ENCODE measurements around the gene TGFB1. TPM values are rescaled to one million over a fixed set of nuclear protein-coding genes. Genes with fewer than 3 reads are reported as not detected.
A peak's percentile ranks its signal among the peaks of the same experiment; 100 is the strongest.
"Not testable (repeated sequence)": the region's sequence is repeated elsewhere in the genome, so short reads cannot be mapped to it uniquely, and the experiment has no call there.

The TGFB1 gene
- total RNA-seq, 1 donor from 2014 or later = 12.3 TPM

DNA sequence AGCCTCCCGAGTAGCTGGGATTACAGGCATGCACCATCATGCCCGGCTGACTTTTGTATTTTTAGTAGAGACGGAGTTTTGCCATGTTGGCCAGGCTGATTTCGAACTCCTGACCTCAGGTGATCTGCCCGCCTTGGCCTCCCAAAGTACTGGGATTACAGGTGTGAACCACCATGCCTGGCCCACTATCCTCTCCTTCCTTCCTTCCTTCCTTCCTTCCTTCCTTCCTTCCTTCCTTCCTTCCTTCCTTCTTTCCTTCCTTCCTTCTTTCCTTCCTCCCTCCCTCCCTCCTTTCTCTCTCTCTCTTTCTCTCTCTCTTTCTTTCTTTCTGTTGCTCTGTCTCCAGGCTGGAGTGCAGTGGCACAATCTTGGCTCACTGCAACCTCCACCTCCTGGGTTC, 17.4 kb upstream of the TGFB1 start:
- DNase-seq (ENCODE audit: low read depth) = not testable (repeated sequence)

- no peak for DNase-seq (ENCODE audit: low read depth)
Measured at GRCh38 chr19:41369769-41370168, 16.0 kb upstream of the TGFB1 start.

GRCh38 chr19:41367848-41368301, 14.2 kb upstream of the TGFB1 start:
- DNase-seq (ENCODE audit: low read depth) = no peak

- no peak for DNase-seq (ENCODE audit: low read depth)
Measured at GRCh38 chr19:41366089-41366488, 12.4 kb upstream of the TGFB1 start.

GRCh38 chr19:41364524-41365391, 11.0 kb upstream of the TGFB1 start:
- DNase-seq (ENCODE audit: low read depth) = no peak

GRCh38 chr19:41363753-41364523, 10.2 kb upstream of the TGFB1 start, which contains the start of gene B9D2:
Gene B9D2, minus strand, starts transcription at chr19:41364149. Its CDS starts 630 bp downstream, at chr19:41363519.
- peak; percentile 99 for DNase-seq (ENCODE audit: low read depth)

DNA sequence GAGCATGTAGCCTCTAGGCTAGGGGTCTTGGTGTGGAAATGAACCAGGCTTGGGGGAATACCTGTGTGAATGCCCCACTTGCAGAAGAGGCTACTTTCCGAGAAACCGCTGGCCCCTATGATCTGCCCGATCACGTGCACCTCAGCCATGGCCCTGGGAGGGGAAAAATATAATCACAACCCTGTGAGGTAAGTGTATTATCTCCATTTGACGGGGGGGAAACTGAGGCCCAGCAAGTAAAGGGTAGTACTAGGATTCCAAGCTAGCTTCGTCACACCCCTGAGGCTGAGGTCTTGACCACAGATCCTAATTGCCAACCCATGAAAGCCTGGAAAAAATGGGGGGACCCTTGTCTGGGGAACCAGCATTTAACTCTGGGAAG, 9.6 kb upstream of the TGFB1 start:
- DNase-seq (ENCODE audit: low read depth) = no peak

- DNase-seq (ENCODE audit: low read depth) = no peak
Measured at GRCh38 chr19:41362143-41362847, 8.6 kb upstream of the TGFB1 start.

DNA sequence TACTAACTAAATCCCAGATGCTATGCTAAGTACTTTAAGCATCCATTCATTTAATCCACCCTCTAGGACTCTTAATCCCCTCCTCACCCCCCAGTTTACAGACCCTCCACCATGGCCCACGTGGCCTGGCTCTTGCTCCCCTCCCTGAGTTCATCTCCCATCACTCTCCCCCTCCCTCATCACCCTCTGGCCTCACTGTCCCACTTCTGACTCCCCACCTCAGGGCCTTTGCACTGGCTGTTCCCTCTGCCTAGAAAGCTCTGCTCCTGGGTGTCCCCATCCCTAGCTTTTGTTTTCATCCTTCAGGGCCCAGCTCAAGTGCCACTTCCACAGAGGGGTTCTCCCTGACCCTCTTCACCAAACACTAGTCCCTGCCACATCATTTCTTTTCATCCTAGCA, 6.0 kb upstream of the TGFB1 start:
- no peak for DNase-seq (ENCODE audit: low read depth)

- no peak for DNase-seq (ENCODE audit: low read depth)
Measured at GRCh38 chr19:41357746-41358145, 4.0 kb upstream of the TGFB1 start.

DNA sequence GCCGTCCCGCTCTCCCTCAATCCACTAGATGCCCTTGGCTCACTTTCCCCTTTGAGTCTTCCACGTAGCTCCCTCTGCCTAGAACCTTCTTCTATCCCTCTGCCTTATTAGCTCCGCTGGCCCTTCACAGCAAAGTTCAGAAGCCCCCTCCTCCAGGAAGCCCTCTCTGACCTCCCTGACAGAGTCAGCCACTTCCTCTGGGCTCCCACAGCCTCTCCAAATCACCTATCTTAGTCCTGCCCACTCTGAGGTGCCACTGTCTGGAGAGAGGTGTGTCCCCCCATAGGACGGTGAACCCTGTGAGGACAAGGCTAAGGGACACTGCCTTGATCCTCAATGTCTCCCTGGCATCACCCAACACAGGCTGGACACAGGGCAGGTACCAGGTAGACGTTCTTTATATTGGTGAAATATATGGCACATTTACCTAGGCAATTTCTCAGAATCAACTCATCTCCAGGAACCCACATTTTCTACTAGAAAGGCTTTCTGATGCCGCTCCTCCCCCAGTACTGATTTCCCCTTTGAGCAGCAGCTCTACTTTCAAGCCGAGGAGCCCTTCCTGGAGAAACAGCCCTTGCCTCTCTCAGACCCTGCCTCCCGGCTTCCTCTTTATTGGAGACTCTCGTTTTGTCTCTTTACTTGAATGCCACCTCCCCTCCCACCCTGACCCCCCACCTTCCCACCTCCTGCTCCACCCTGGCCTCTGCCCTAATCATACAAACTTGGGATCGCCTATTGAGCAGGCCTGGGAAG, 3.4 kb upstream of the TGFB1 start:
- DNase-seq (ENCODE audit: low read depth) = no peak

GRCh38 chr19:41355802-41356201, 2.1 kb upstream of the TGFB1 start:
- no peak for DNase-seq (ENCODE audit: low read depth)

GRCh38 chr19:41355035-41355434, 1.3 kb upstream of the TGFB1 start:
- DNase-seq (ENCODE audit: low read depth) = no peak

DNA sequence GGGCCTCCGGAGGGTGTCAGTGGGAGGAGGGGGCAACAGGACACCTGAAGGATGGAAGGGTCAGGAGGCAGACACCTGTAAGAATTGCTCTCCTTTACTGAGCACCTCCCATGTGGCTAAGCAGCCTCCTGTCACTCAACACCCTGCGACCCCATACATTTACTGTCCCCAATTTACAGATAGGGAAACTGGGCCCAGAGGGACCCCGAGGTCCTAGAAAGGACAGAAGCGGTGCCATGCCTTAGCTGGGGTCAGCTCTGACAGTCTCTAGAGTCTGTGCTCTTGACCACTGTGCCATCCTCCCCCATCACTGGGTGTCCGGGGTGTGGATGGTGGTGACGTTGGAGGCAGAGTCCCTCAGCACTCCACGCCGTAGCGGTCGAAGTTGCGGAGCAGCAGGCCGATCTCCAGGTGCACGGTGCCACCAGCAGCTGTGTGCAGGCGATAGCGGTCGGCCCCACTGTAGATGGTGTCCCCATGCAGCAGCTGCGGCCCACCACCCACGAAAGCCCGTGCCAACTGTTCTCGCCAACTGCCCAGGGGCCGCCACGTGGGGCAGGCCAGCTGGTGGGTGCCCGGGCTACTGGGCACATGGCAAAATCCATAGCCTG, 726 bp upstream of the TGFB1 start:
- DNase-seq (ENCODE audit: low read depth) = no peak

GRCh38 chr19:41352609-41353465, 885 bp downstream of the TGFB1 start:
- peak; percentile 67 for DNase-seq (ENCODE audit: low read depth)

DNA sequence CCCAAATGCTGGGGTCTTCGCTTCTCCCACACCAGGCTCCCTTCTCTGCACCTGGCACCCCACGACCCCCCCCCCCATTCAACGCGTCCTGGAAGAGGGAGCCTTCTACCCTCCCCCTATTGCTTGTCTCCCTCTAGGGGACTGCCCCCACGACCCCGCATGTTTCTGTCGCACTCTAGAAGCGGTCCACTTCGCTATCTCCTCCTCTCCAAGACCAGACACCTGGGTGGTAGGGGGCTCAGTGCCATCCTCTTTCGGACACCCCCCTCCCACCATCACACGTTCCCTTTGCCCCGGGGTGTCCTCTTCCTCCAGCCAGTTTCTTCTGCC, 1.5 kb downstream of the TGFB1 start:
- no peak for DNase-seq (ENCODE audit: low read depth)

GRCh38 chr19:41351339-41352245, 2.1 kb downstream of the TGFB1 start:
- DNase-seq (ENCODE audit: low read depth) = no peak

- DNase-seq (ENCODE audit: low read depth) = no peak
Measured at GRCh38 chr19:41350735-41351338, 2.9 kb downstream of the TGFB1 start.

Measured in myocyte (in vitro differentiated cells).